BE2C (cell line): ENCODE measurements around the gene PDGFD.

Experiments used
- DNase-seq: peaks from one replicate; pipeline ENCODE4 v3.0.0-alpha.2; 2020
- H3K27me3 ChIP-seq: fragments of 250-450 bp; sonication (Bioruptor Pico); 2 replicates; pipeline ENCODE4 v1.5.1; 2020; ENCODE audit warnings: mild to moderate bottlenecking
- H3K36me3 ChIP-seq: fragments of 250-450 bp; sonication (Bioruptor Pico); 2 replicates; pipeline ENCODE4 v1.5.1; 2020; ENCODE audit warnings: mild to moderate bottlenecking
- H3K4me1 ChIP-seq: fragments of 250-450 bp; sonication (Bioruptor Pico); 2 replicates; pipeline ENCODE4 v1.5.1; 2020
- H3K4me3 ChIP-seq: 2 replicates; pipeline ENCODE4 v1.5.1; 2011; ENCODE audit warnings: low read depth, low read length
- H3K9me3 ChIP-seq: fragments of 250-450 bp; sonication (Bioruptor Pico); 2 replicates; pipeline ENCODE4 v1.5.1; 2020
- CTCF ChIP-seq: IDR thresholded peaks from 2 replicates; pipeline ENCODE4 v1.5.1; 2012; ENCODE audit warnings: mild to moderate bottlenecking, low read depth, low read length

PDGFD gene

DNA sequence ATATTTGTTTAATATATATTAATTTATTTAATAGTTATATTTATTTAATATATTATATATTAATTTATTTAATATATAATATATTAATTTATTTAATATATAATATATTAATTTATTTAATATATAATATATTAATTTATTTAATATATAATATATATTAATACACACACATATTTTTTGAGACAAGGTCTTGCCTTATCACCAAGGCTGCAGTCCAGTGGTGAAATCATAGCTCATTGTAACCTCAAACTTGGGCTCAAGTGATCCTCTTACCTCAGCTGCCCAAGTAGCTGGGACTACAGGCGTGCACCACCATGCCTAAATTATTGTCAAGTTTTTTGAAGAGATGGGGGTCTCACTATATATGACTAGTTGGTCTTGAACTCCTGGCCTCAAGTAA is 178.9 kb downstream of the PDGFD start:
- TF ChIP-seq CTCF: no peak
- no peaks in the 10 kb centered on the region for H3K4me1 ChIP-seq
- DNase-seq: no peak
- no peaks in the 10 kb centered on the region for H3K36me3 ChIP-seq
- H3K4me3 ChIP-seq: no peak overlapping the region
- no peaks in the 10 kb centered on the region for H3K9me3 ChIP-seq
- no peaks in the 10 kb centered on the region for H3K27me3 ChIP-seq

DNA sequence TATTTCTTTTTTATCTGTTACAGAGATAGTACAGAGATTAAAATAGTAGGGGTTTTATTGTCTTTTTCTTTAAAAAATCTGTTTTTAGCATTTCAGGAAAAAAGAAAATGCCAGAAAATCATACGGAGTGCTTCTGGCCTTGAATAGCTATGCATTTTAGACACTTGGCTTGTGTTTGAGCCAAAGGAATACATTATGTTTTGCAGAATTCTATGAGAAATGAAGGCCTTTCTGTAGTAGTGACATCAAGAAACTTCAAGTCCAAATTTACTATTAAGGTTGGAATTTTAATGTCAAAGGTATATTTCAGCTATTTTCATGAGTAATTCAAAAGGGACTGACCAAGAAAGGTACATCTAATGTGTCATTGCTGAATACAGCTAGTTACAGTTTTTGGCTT is 183.8 kb downstream of the PDGFD start:
- H3K4me3 ChIP-seq: no peak overlapping the region
- no peak for TF ChIP-seq CTCF
- DNase-seq: no peak
- no peaks in the 10 kb centered on the region for H3K27me3 ChIP-seq
- no peaks in the 10 kb centered on the region for H3K4me1 ChIP-seq
- no peaks in the 10 kb centered on the region for H3K36me3 ChIP-seq
- H3K9me3 ChIP-seq: no peaks in the 10 kb centered on the region

DNA sequence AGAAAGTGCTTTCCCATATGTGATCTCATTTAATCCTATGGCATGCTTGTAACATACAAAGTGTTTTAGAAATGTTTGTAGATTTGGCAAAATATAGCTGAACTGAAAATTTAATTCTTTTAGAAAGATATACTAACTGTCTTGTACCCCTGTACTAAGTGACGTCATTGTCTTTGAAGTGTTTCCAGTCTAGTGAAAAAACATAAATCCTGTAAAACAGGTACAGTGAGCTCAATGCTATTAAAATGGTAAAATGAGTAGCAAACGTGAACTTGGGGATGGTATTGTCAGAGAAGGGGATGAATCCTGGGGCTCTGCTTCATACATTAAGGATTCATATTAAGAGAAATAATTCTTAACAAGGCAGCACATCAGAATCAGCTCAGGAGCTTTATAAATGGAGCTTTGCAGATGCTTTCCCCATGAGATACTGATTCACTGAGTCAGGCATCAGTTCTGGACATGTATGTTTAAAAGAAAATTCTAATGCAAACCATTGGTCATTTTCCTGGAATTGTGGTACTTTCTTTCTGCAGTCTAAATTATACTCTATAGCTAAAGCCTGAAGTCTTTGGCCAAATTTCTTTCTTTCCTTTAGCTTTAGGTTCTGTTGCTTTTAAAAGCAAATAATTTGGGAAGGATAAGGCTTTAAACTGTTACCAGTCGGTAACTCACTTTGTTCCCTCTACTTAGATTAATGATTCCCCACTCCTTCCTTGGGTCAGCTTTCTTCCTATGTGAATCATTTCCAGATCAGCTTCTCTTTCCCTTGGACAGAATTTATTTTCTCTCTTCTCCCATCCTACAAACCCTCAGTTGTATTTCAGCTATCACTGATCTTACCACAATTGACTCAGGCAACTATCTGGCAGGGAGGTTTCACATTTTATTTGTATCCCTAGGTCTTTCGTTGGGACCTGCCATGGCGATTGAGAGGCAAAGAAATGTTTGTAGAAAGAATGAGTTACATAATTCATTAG is 185.0 kb downstream of the PDGFD start:
- no peak for TF ChIP-seq CTCF
- no peaks in the 10 kb centered on the region for H3K27me3 ChIP-seq
- no peak overlapping the region for H3K4me3 ChIP-seq
- no peaks in the 10 kb centered on the region for H3K36me3 ChIP-seq
- H3K9me3 ChIP-seq: no peaks in the 10 kb centered on the region
- H3K4me1 ChIP-seq: no peaks in the 10 kb centered on the region
- DNase-seq: no peak

- Histone ChIP-seq H3K4me1 (no peaks in the 10 kb centered on the region), H3K27me3 (peaks cover 6% of the 10 kb centered on the region), H3K4me3 (no peak overlapping the region), H3K36me3 (no peaks in the 10 kb centered on the region), H3K9me3 (no peaks in the 10 kb centered on the region)
- TF ChIP-seq CTCF: no peak
- DNase-seq: no peak
Measured at GRCh38 chr11:103972013-103972412, 191.9 kb downstream of the PDGFD start.

GRCh38 chr11:103970701-103971249 is 193.2 kb downstream of the PDGFD start:
- H3K4me1 ChIP-seq: no peaks in the 10 kb centered on the region
- DNase-seq: no peak

More at GRCh38 chr11:103970701-103971249, 193.2 kb downstream of the PDGFD start:
- H3K36me3 ChIP-seq: no peaks in the 10 kb centered on the region
- H3K9me3 ChIP-seq: no peaks in the 10 kb centered on the region
- no peak for TF ChIP-seq CTCF
- no peak overlapping the region for H3K4me3 ChIP-seq
- H3K27me3 ChIP-seq: peaks cover 6% of the 10 kb centered on the region
